HepG2 (cell line): ENCODE measurements around the gene ZNHIT6. TPM values are rescaled to one million over a fixed set of nuclear protein-coding genes. Genes with fewer than 3 reads are reported as not detected.

Experiments used
- CENPT ChIP-seq: sonication (generic); formaldehyde crosslinking; IDR thresholded peaks from 2 replicates; pipeline ENCODE4 v1.8.0; 2022; ENCODE audit warnings: low read depth, mild to moderate bottlenecking, moderate library complexity, missing genetic modification reagents
- E2F5 ChIP-seq: sonication (generic); formaldehyde crosslinking; conservative IDR thresholded peaks from 2 replicates; pipeline ENCODE4 v1.4.0; 2020; ENCODE audit warnings: missing genetic modification reagents
- FOXA3 ChIP-seq: IDR thresholded peaks from 2 replicates; pipeline ENCODE4 v1.6.1; 2016; ENCODE audit warnings: missing genetic modification reagents, missing compliant biosample characterization
- GABPA ChIP-seq, 2 experiments: IDR thresholded peaks; 2 replicates each; pipeline ENCODE4 v1.6.1; 2011 to 2016; ENCODE audit warnings: low read depth in 2 of 2, low read length in 1 of 2, missing biosample characterization in 1 of 2, missing genetic modification characterization in 1 of 2
- HHEX ChIP-seq: IDR thresholded peaks from 2 replicates; pipeline ENCODE4 v1.6.1; 2016; ENCODE audit warnings: control low read depth
- HMGA1 ChIP-seq: sonication (generic); formaldehyde crosslinking; conservative IDR thresholded peaks from 2 replicates; pipeline ENCODE4 v1.4.0; 2020; ENCODE audit warnings: missing genetic modification reagents
- IRF1 ChIP-seq: sonication (generic); formaldehyde crosslinking; IDR thresholded peaks from 2 replicates; pipeline ENCODE4 v1.4.0; 2020; ENCODE audit warnings: low read depth, mild to moderate bottlenecking, missing genetic modification reagents
- NR2F2 ChIP-seq: IDR thresholded peaks from 2 replicates; pipeline ENCODE4 v1.6.1; 2012; ENCODE audit warnings: low read depth, inconsistent platforms, borderline replicate concordance
- PAXIP1 ChIP-seq: sonication (generic); formaldehyde crosslinking; conservative IDR thresholded peaks from 2 replicates; pipeline ENCODE4 v1.4.0; 2020; ENCODE audit warnings: mild to moderate bottlenecking, missing genetic modification reagents, moderate library complexity
- PLSCR1 ChIP-seq: sonication (generic); formaldehyde crosslinking; IDR thresholded peaks from 2 replicates; pipeline ENCODE4 v1.5.0; 2020; ENCODE audit warnings: missing genetic modification reagents, mild to moderate bottlenecking, borderline replicate concordance
- RFXAP ChIP-seq: sonication (generic); formaldehyde crosslinking; IDR thresholded peaks from 2 replicates; pipeline ENCODE4 v1.4.0; 2020; ENCODE audit warnings: missing genetic modification reagents, borderline replicate concordance
- SMAD1 ChIP-seq: sonication (generic); formaldehyde crosslinking; IDR thresholded peaks from 2 replicates; pipeline ENCODE4 v1.4.0; 2020; ENCODE audit warnings: missing genetic modification reagents, low read depth, mild to moderate bottlenecking, borderline replicate concordance
- SMARCE1 ChIP-seq: fragments of 450-650 bp; IDR thresholded peaks from 2 replicates; pipeline ENCODE4 v1.6.1; 2017; ENCODE audit warnings: borderline replicate concordance
- SP5 ChIP-seq: IDR thresholded peaks from 2 replicates; pipeline ENCODE4 v1.6.1; 2016; ENCODE audit warnings: low read depth, borderline replicate concordance
- TARDBP ChIP-seq: sonication (generic); formaldehyde crosslinking; IDR thresholded peaks from 2 replicates; pipeline ENCODE4 v1.8.0; 2022; ENCODE audit warnings: mild to moderate bottlenecking, missing genetic modification reagents
- TOE1 ChIP-seq: sonication (generic); formaldehyde crosslinking; IDR thresholded peaks from 2 replicates; pipeline ENCODE4 v1.4.0; 2020; ENCODE audit warnings: mild to moderate bottlenecking, missing genetic modification reagents
- TSC22D2 ChIP-seq: sonication (generic); formaldehyde crosslinking; IDR thresholded peaks from 2 replicates; pipeline ENCODE4 v1.5.1; 2020; ENCODE audit warnings: missing genetic modification reagents, mild to moderate bottlenecking, borderline replicate concordance
- ZBTB3 ChIP-seq: sonication (generic); formaldehyde crosslinking; IDR thresholded peaks from 2 replicates; pipeline ENCODE4 v1.4.0; 2020; ENCODE audit warnings: low read depth, mild to moderate bottlenecking, moderate library complexity, missing genetic modification reagents, borderline replicate concordance
- ZNF101 ChIP-seq: sonication (generic); formaldehyde crosslinking; IDR thresholded peaks from 2 replicates; pipeline ENCODE4 v1.4.0; 2020; ENCODE audit warnings: mild to moderate bottlenecking, low read depth, missing genetic modification reagents, borderline replicate concordance
- ZNF253 ChIP-seq: sonication (generic); formaldehyde crosslinking; IDR thresholded peaks from 2 replicates; pipeline ENCODE4 v1.8.0; 2022; ENCODE audit warnings: mild to moderate bottlenecking, missing genetic modification reagents, borderline replicate concordance
- ZNF292 ChIP-seq: sonication (generic); formaldehyde crosslinking; IDR thresholded peaks from 2 replicates; pipeline ENCODE4 v1.8.1; 2022; ENCODE audit warnings: mild to moderate bottlenecking, low read depth, missing genetic modification reagents, borderline replicate concordance
- ZNF501 ChIP-seq: sonication (generic); formaldehyde crosslinking; IDR thresholded peaks from 2 replicates; pipeline ENCODE4 v1.5.1; 2020; ENCODE audit warnings: mild to moderate bottlenecking, moderate library complexity, missing genetic modification reagents
- ZNF564 ChIP-seq: sonication (generic); formaldehyde crosslinking; IDR thresholded peaks from 2 replicates; pipeline ENCODE4 v1.8.1; 2023; ENCODE audit warnings: mild to moderate bottlenecking, missing genetic modification reagents
- ZNF674 ChIP-seq: sonication (generic); formaldehyde crosslinking; IDR thresholded peaks from 2 replicates; pipeline ENCODE4 v1.5.0; 2020; ENCODE audit warnings: low read depth, mild to moderate bottlenecking, missing genetic modification reagents
- ZNF776 ChIP-seq: sonication (generic); formaldehyde crosslinking; IDR thresholded peaks from 2 replicates; pipeline ENCODE4 v1.4.0; 2020; ENCODE audit warnings: mild to moderate bottlenecking, missing genetic modification reagents
- ZNF781 ChIP-seq: sonication (generic); formaldehyde crosslinking; IDR thresholded peaks from 2 replicates; pipeline ENCODE4 v1.5.1; 2020; ENCODE audit warnings: borderline replicate concordance, mild to moderate bottlenecking, missing genetic modification reagents; ENCODE audit errors: not compliant biosample characterization
- polyA plus RNA-seq, 8 experiments: library from polyadenylated mRNA; depleted of rRNA in 3 of 8; stranded (reverse) in 7 of 8; unstranded in 1 of 8; fragments of >200 nt; fragmentation: Illumina TruSeq in 4 of 8; extraction: Trizol in 4 of 8; gene quantifications; 2 replicates each; pipeline versions ENCODE4 v1.2.1 to v1.2.3, GENCODE V29; 2011 to 2016; ENCODE audit warnings: low read depth in 4 of 8, missing spikeins in 1 of 8, mixed read lengths in 1 of 8; ENCODE audit not compliant: insufficient read depth in 1 of 8
- total RNA-seq, 5 experiments: library from RNA; depleted of rRNA; stranded (reverse); fragments of >200 nt; fragmentation: Illumina TruSeq; extraction: Trizol; gene quantifications; 2 replicates each; pipeline ENCODE4 v1.2.3, GENCODE V29; 2016; ENCODE audit warnings: low read depth in 1 of 5

The ZNHIT6 gene
- total and polyA plus RNA-seq, 2 of the 13 experiments (the other 11 are each of a cell fraction or from before 2014, with no cell fraction given), result 6.0 to 15.2 TPM

- TF ChIP-seq ZBTB3 (no peak), RFXAP (CRISPR knock-in tag) (0 out of 2 replicates have a peak, but pooled peaks have one; percentile 73), SMARCE1 (no peak), ZNF781 (no peak), SMAD1 (CRISPR knock-in tag) (no peak), PLSCR1 (CRISPR knock-in tag) (no peak), ZNF564 (no peak), TOE1 (no peak), GABPA (IDR thresholded peaks at IDR 0.05; ENCODE audit: low read depth, low read length) (no peak), GABPA (CRISPR knock-in tag; IDR thresholded peaks at IDR 0.05; ENCODE audit: low read depth) (no peak), TSC22D2 (CRISPR knock-in tag) (no peak), ZNF776 (CRISPR knock-in tag) (no peak), ZNF101 (CRISPR knock-in tag) (no peak), ZNF253 (CRISPR knock-in tag) (no peak), E2F5 (CRISPR knock-in tag) (no peak), PAXIP1 (CRISPR knock-in tag) (peak; percentile 91), FOXA3 (peak; percentile 60; the same call in 1 of the 2 replicates), NR2F2 (no peak), HHEX (CRISPR knock-in tag) (no peak), HMGA1 (CRISPR knock-in tag) (no peak), CENPT (CRISPR knock-in tag) (no peak), TARDBP (no peak; the same call in 1 of the 2 replicates), ZNF292 (peak; percentile 42; the same call in 1 of the 2 replicates), SP5 (CRISPR knock-in tag) (no peak), ZNF674 (CRISPR knock-in tag) (no peak), IRF1 (CRISPR knock-in tag) (no peak), ZNF501 (CRISPR knock-in tag) (no peak)
Measured at GRCh38 chr1:85681087-85681486, 27.1 kb downstream of the ZNHIT6 start (continued).
